ENCODE measurements around the gene TSPY9.
"Not testable (repeated sequence)": the region's sequence is repeated elsewhere in the genome, so short reads cannot be mapped to it uniquely, and the experiment has no call there.

The TSPY9 gene

GRCh38 chrY:9486967-9487366 lies at the start of gene TSPY9:
TSPY9 (plus strand) TSS chrY:9487267; CDS start chrY:9487313, 46 bp downstream.
- DNase-seq = not testable (repeated sequence)

- not testable (repeated sequence) for DNase-seq
These were observed 20.4 kb upstream of the TSPY9 start, which contains the start of gene TSPY1 for GRCh38 chrY:9466655-9467054. TSPY1 (plus strand) TSS chrY:9466955; CDS start chrY:9467001, 46 bp downstream.

GRCh38 chrY:9504396-9504795 lies 17.3 kb downstream of the TSPY9 start:
- DNase-seq = not testable (repeated sequence)

GRCh38 chrY:9516287-9516686 lies 29.2 kb downstream of the TSPY9 start:
- not testable (repeated sequence) for DNase-seq

- not testable (repeated sequence) for DNase-seq
These were observed 40.5 kb downstream of the TSPY9 start, which contains the start of gene TSPY10 for GRCh38 chrY:9527580-9527979. TSPY10 (plus strand) TSS chrY:9527880; CDS start chrY:9527926, 46 bp downstream.
